MM.1S (cell line): ENCODE results near the gene TMEM200A.

Experiments
- EZH2phosphoT487 ChIP-seq: fragments of 300-600 bp; sonication (generic); IDR thresholded peaks from 2 replicates; pipeline ENCODE4 v1.6.1; 2018; ENCODE audit warnings: antibody characterized with exemption, low read length
- TF ChIP-seq, protein P1 (sequence below): fragments of 300-600 bp; sonication (generic); IDR thresholded peaks from 2 replicates; pipeline ENCODE4 v1.5.1; 2016; ENCODE audit warnings: antibody characterized with exemption, low read length, mixed read lengths

GRCh38 chr6:130425537-130425936, 59.7 kb downstream of the TMEM200A start:
- TF ChIP-seq EZH2phosphoT487 = no peak
- TF ChIP-seq, protein P1, sequence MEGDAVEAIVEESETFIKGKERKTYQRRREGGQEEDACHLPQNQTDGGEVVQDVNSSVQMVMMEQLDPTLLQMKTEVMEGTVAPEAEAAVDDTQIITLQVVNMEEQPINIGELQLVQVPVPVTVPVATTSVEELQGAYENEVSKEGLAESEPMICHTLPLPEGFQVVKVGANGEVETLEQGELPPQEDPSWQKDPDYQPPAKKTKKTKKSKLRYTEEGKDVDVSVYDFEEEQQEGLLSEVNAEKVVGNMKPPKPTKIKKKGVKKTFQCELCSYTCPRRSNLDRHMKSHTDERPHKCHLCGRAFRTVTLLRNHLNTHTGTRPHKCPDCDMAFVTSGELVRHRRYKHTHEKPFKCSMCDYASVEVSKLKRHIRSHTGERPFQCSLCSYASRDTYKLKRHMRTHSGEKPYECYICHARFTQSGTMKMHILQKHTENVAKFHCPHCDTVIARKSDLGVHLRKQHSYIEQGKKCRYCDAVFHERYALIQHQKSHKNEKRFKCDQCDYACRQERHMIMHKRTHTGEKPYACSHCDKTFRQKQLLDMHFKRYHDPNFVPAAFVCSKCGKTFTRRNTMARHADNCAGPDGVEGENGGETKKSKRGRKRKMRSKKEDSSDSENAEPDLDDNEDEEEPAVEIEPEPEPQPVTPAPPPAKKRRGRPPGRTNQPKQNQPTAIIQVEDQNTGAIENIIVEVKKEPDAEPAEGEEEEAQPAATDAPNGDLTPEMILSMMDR = no peak
